H1 (cell line): ENCODE measurements around the gene DDX1. TPM values are rescaled to one million over a fixed set of nuclear protein-coding genes. Genes with fewer than 3 reads are reported as not detected.

Experiments
- CTCF ChIA-PET: fragments of 300-600 bp; sonication (Branson Sonifier 250); formaldehyde crosslinking; loops from one replicate; lab custom pipeline; 2021; ENCODE audit not compliant: partially characterized antibody; lab: Charles Lee
- POLR2A ChIA-PET: fragments of 300-600 bp; sonication (Branson Sonifier 250); formaldehyde crosslinking; loops from one replicate; lab custom pipeline; 2021; ENCODE audit warnings: inconsistent platforms; ENCODE audit not compliant: partially characterized antibody; lab: Charles Lee
- DNase-seq, 2 experiments: peaks; one replicate each; pipeline versions ENCODE4 v3.0.0 to v3.0.0-alpha.2; 2010 to 2022; ENCODE audit warnings: low spot score in 2 of 2, low read depth in 1 of 2, mixed read lengths in 1 of 2
- FAIRE-seq: peaks from 2 replicates; lab custom pipeline; 2011; peaks lifted over from hg19 to GRCh38; lab: Jason Lieb, UNC
- H2AFZ ChIP-seq: 2 replicates; pipeline ENCODE4 v1.8.1; 2012; ENCODE audit warnings: low read length, inconsistent platforms
- H2AK5ac ChIP-seq: 2 replicates; pipeline ENCODE4 v1.6.1; 2013; ENCODE audit warnings: low read depth, low read length
- H2BK120ac ChIP-seq: replicated peaks from 2 replicates; pipeline ENCODE3; 2013; ENCODE audit warnings: low read depth, low read length, inconsistent platforms
- H2BK12ac ChIP-seq: 2 replicates; pipeline ENCODE4 v1.6.1; 2013; ENCODE audit warnings: low read depth, low read length
- H2BK15ac ChIP-seq: 2 replicates; pipeline ENCODE4 v1.6.1; 2013; ENCODE audit warnings: low read length
- H2BK20ac ChIP-seq: 2 replicates; pipeline ENCODE4 v1.6.1; 2013; ENCODE audit warnings: low read length
- H2BK5ac ChIP-seq: 2 replicates; pipeline ENCODE4 v1.6.1; 2013; ENCODE audit warnings: low read depth, low read length
- H3K14ac ChIP-seq: 2 replicates; pipeline ENCODE4 v1.6.1; 2013; ENCODE audit warnings: inconsistent platforms; ENCODE audit not compliant: insufficient read length
- H3K18ac ChIP-seq: 2 replicates; pipeline ENCODE4 v1.6.1; 2013; ENCODE audit warnings: low read length; ENCODE audit errors: extremely low read depth
- H3K23ac ChIP-seq: 2 replicates; pipeline ENCODE4 v1.6.1; 2013; ENCODE audit warnings: inconsistent platforms; ENCODE audit not compliant: insufficient read length
- H3K23me2 ChIP-seq: 2 replicates; pipeline ENCODE4 v1.6.1; 2013; ENCODE audit warnings: low read depth, low read length
- H3K27ac ChIP-seq: 2 replicates; pipeline ENCODE4 v1.6.1; 2011; ENCODE audit warnings: low read depth, low read length, inconsistent platforms
- H3K27me3 ChIP-seq, 4 experiments: replicated peaks in 1 of 4; 1 replicate in 1 of 4; 2 replicates in 3 of 4; pipeline versions ENCODE4 v1.6.1 to v1.8.1; 2011 to 2013; ENCODE audit warnings: low read length in 3 of 4, mild to moderate bottlenecking in 3 of 4, inconsistent platforms in 2 of 4, mixed read lengths in 2 of 4, moderate library complexity in 1 of 4; ENCODE audit not compliant: control insufficient read depth in 3 of 4, insufficient read depth in 3 of 4; ENCODE audit errors: extremely low read depth in 1 of 4
- H3K36me3 ChIP-seq, 4 experiments: 2 replicates each; pipeline versions ENCODE4 v1.6.1 to v1.8.1; 2011 to 2013; ENCODE audit warnings: mild to moderate bottlenecking in 4 of 4, low read length in 3 of 4, moderate library complexity in 2 of 4, control low read depth in 1 of 4, inconsistent platforms in 1 of 4; ENCODE audit not compliant: insufficient read depth in 4 of 4, control insufficient read depth in 2 of 4
- H3K4ac ChIP-seq: replicated peaks from 2 replicates; pipeline ENCODE3; 2013; ENCODE audit warnings: low read length, low read depth, mixed read lengths, inconsistent platforms; ENCODE audit not compliant: insufficient read length
- H3K4me1 ChIP-seq, 4 experiments: replicated peaks in 1 of 4; 1 replicate in 1 of 4; 2 replicates in 3 of 4; pipeline versions ENCODE4 v1.6.1 to v1.8.1; 2011 to 2013; ENCODE audit warnings: low read length in 3 of 4, inconsistent platforms in 2 of 4, mixed read lengths in 1 of 4; ENCODE audit not compliant: insufficient read depth in 4 of 4, control insufficient read depth in 3 of 4
- H3K4me2 ChIP-seq, 2 experiments: 2 replicates each; pipeline versions ENCODE4 v1.6.1 to v1.8.1; 2011 to 2013; ENCODE audit warnings: low read depth in 2 of 2, low read length in 2 of 2, control low read depth in 1 of 2, inconsistent platforms in 1 of 2, mild to moderate bottlenecking in 1 of 2; ENCODE audit not compliant: insufficient read depth in 1 of 2
- H3K4me3 ChIP-seq, 4 experiments: fragments of 200-600, 300-600 bp in 1 of 4; sonication (generic), shearing (Covaris generic), sonication (Bioruptor Twin) in 1 of 4; 2 replicates each; pipeline versions ENCODE4 v1.5.1 to v1.8.1; 2011 to 2016; ENCODE audit warnings: low read length in 4 of 4, low read depth in 3 of 4, control low read depth in 2 of 4, inconsistent platforms in 2 of 4, mild to moderate bottlenecking in 2 of 4, mixed read lengths in 1 of 4, moderate library complexity in 1 of 4; ENCODE audit not compliant: insufficient read depth in 2 of 4; ENCODE audit errors: extremely low read depth in 1 of 4
- H3K56ac ChIP-seq: replicated peaks from 2 replicates; pipeline ENCODE3; 2013; ENCODE audit warnings: low read depth, mild to moderate bottlenecking, mixed read lengths, low read length, inconsistent platforms; ENCODE audit not compliant: insufficient read length
- H3K79me1 ChIP-seq: 2 replicates; pipeline ENCODE4 v1.6.1; 2013; ENCODE audit warnings: low read depth, low read length, control low read depth
- H3K79me2 ChIP-seq, 2 experiments: 2 replicates each; pipeline versions ENCODE4 v1.6.1 to v1.8.1; 2012 to 2013; ENCODE audit warnings: low read length in 2 of 2, mild to moderate bottlenecking in 2 of 2, inconsistent platforms in 1 of 2; ENCODE audit not compliant: insufficient read depth in 2 of 2, control insufficient read depth in 1 of 2
- H3K9ac ChIP-seq, 4 experiments: replicated peaks in 1 of 4; 1 replicate in 1 of 4; 2 replicates in 3 of 4; pipeline versions ENCODE4 v1.6.1 to v1.8.1; 2011 to 2013; ENCODE audit warnings: low read depth in 3 of 4, low read length in 3 of 4, control low read depth in 2 of 4, mild to moderate bottlenecking in 2 of 4, moderate library complexity in 2 of 4, inconsistent platforms in 1 of 4; ENCODE audit errors: extremely low read depth in 1 of 4
- H3K9me3 ChIP-seq, 2 experiments: 2 replicates each; pipeline versions ENCODE4 v1.6.1 to v1.8.1; 2012 to 2013; ENCODE audit warnings: mild to moderate bottlenecking in 2 of 2, moderate library complexity in 2 of 2, control low read depth in 1 of 2, inconsistent platforms in 1 of 2, low read depth in 1 of 2, low read length in 1 of 2, mixed read lengths in 1 of 2; ENCODE audit not compliant: insufficient read depth in 2 of 2
- H4K20me1 ChIP-seq, 2 experiments: replicated peaks in 1 of 2; 2 replicates each; pipeline versions ENCODE3 to v1.8.1; 2011 to 2013; ENCODE audit warnings: inconsistent platforms in 2 of 2, low read length in 2 of 2, mild to moderate bottlenecking in 1 of 2; ENCODE audit not compliant: insufficient read depth in 2 of 2, control insufficient read depth in 1 of 2
- H4K5ac ChIP-seq: 2 replicates; pipeline ENCODE4 v1.6.1; 2013; ENCODE audit warnings: low read length, low read depth, mixed read lengths, inconsistent platforms; ENCODE audit not compliant: insufficient read length
- H4K8ac ChIP-seq: 2 replicates; pipeline ENCODE4 v1.8.0; 2013; ENCODE audit warnings: mild to moderate bottlenecking, moderate library complexity, low read length, inconsistent platforms; ENCODE audit not compliant: insufficient read depth; ENCODE audit errors: extremely low read depth
- H4K91ac ChIP-seq: replicated peaks from 2 replicates; pipeline ENCODE3; 2013; ENCODE audit warnings: low read length, mixed read lengths, inconsistent platforms; ENCODE audit not compliant: insufficient read length
- POU5F1 ChIP-seq: IDR thresholded peaks from 2 replicates; pipeline ENCODE4 v1.6.1; 2011; ENCODE audit warnings: low read depth, mild to moderate bottlenecking, low read length, moderate library complexity
- SUZ12 ChIP-seq: fragments of 200-600 bp; sonication (generic); IDR thresholded peaks from 2 replicates; pipeline ENCODE4 v1.6.1; 2012; ENCODE audit warnings: mild to moderate bottlenecking, inconsistent platforms, low read length, moderate library complexity, mixed read lengths
- TAF1 ChIP-seq: IDR thresholded peaks from 2 replicates; pipeline ENCODE4 v1.6.1; 2011; ENCODE audit warnings: mild to moderate bottlenecking, low read depth, low read length
- ZNF274 ChIP-seq: IDR thresholded peaks from 2 replicates; pipeline ENCODE4 v1.7.0; 2012; ENCODE audit warnings: low read length, borderline replicate concordance; ENCODE audit errors: extremely low read depth
- WGBS, 2 experiments: shearing (Covaris generic) in 1 of 2; methylation state at CpG; one replicate each; pipeline versions ENCODE4 v1.1.6 to v1.1.7; 2013 to 2015; ENCODE audit warnings: low lambda C conversion rate in 2 of 2, mixed read lengths in 2 of 2, inconsistent platforms in 1 of 2, low coverage in 1 of 2, missing lambda C conversion rate in 1 of 2; ENCODE audit not compliant: insufficient replicate concordance in 2 of 2, insufficient coverage in 1 of 2, insufficient read length in 1 of 2; ENCODE audit errors: extremely low coverage in 1 of 2, missing lambda C conversion rate in 1 of 2; 5-methylcytosine and 5-hydroxymethylcytosine counted together
- polyA plus RNA-seq, 7 experiments: library from polyadenylated mRNA; depleted of rRNA in 3 of 7; stranded (reverse) in 5 of 7; unstranded in 2 of 7; fragments of >200 nt in 5 of 7; fragments of 200-250 nt in 2 of 7; gene quantifications; 1 replicate in 5 of 7; 2 replicates in 1 of 7; 4 replicates in 1 of 7; pipeline versions ENCODE4 v1.2.1 to v1.2.3, GENCODE V29; 2011 to 2013; ENCODE audit warnings: missing spikeins in 2 of 7, mixed read lengths in 2 of 7
- total RNA-seq: library from RNA; stranded (reverse); fragmentation: NEBNext Ultra II Directional; extraction: Animal tissue kit (Norgen Biotek cat#: 25700); gene quantifications from 2 replicates; pipeline ENCODE4 v1.2.1, GENCODE V29; 2021

The DDX1 gene
- total and polyA plus RNA-seq, 2 of the 8 experiments (the other 6 are each of a cell fraction or from before 2014, with no cell fraction given), result 51.1 to 161 TPM

- no peak overlapping the region for H4K5ac ChIP-seq
- no peak overlapping the region for H3K4me3 ChIP-seq
- H3K14ac ChIP-seq, result no peak overlapping the region
- no peaks in the 10 kb centered on the region for H3K27me3 ChIP-seq
- no peaks in the 10 kb centered on the region for H3K4me1 ChIP-seq
- H2AFZ ChIP-seq, result no peak overlapping the region
- H3K9ac ChIP-seq, result no peak overlapping the region
- H2BK20ac ChIP-seq, result no peak overlapping the region
- no peak overlapping the region for H3K56ac ChIP-seq
- DNase-seq (no peak), FAIRE-seq (no peak)
- H2BK15ac ChIP-seq, result no peak overlapping the region
- POLR2A ChIA-PET, result no interaction called here
- no peak overlapping the region for H2AK5ac ChIP-seq
- H2BK120ac ChIP-seq, result no peak overlapping the region
- H3K27ac ChIP-seq, result no peak overlapping the region
- WGBS, 2 experiments, result 89% methylated on average over 9 of the region's 9 CpGs; no CpG with 5 or more reads in 1 of the 2 experiments
- H3K4ac ChIP-seq, result no peak overlapping the region
- H4K8ac ChIP-seq, result no peak overlapping the region
- no peaks in the 10 kb centered on the region for H3K9me3 ChIP-seq
- H3K79me2 ChIP-seq, result no peaks in the 10 kb centered on the region
- CTCF ChIA-PET, result no interaction called here
- H3K23ac ChIP-seq, result no peak overlapping the region
- H3K79me1 ChIP-seq, result no peaks in the 10 kb centered on the region; the same call in 1 of the 2 replicates
- H3K36me3 ChIP-seq, result peaks cover 14 to 96% (median 61%) of the 10 kb centered on the region in 4 experiments
- no peak overlapping the region for H2BK12ac ChIP-seq
- no peak overlapping the region for H4K91ac ChIP-seq
- H3K4me2 ChIP-seq, result no peak overlapping the region
- H2BK5ac ChIP-seq, result no peak overlapping the region
- H3K18ac ChIP-seq, result no peak overlapping the region
- H3K23me2 ChIP-seq, result no peaks in the 10 kb centered on the region; the same call in 1 of the 2 replicates
- no peaks in the 10 kb centered on the region for H4K20me1 ChIP-seq
- TF ChIP-seq POU5F1, result no peak
- TF ChIP-seq TAF1, result no peak
- TF ChIP-seq SUZ12, result no peak
- TF ChIP-seq ZNF274, result no peak
Observed at GRCh38 chr2:15627817-15628684, 36.4 kb downstream of the DDX1 start.
